NB4 (cell line): ENCODE measurements around the gene ABLIM1.

ENCODE experiments used
- POLR2A ChIP-seq: IDR thresholded peaks from 2 replicates; pipeline ENCODE4 v1.6.1; 2011; ENCODE audit warnings: mild to moderate bottlenecking; ENCODE audit not compliant: insufficient read length; ENCODE audit errors: extremely low read depth
- TF ChIP-seq, protein P1 (sequence below): IDR thresholded peaks from one replicate; pipeline ENCODE4 v1.5.1; 2012; ENCODE audit warnings: low read depth, low read length

- TF ChIP-seq, protein P1, sequence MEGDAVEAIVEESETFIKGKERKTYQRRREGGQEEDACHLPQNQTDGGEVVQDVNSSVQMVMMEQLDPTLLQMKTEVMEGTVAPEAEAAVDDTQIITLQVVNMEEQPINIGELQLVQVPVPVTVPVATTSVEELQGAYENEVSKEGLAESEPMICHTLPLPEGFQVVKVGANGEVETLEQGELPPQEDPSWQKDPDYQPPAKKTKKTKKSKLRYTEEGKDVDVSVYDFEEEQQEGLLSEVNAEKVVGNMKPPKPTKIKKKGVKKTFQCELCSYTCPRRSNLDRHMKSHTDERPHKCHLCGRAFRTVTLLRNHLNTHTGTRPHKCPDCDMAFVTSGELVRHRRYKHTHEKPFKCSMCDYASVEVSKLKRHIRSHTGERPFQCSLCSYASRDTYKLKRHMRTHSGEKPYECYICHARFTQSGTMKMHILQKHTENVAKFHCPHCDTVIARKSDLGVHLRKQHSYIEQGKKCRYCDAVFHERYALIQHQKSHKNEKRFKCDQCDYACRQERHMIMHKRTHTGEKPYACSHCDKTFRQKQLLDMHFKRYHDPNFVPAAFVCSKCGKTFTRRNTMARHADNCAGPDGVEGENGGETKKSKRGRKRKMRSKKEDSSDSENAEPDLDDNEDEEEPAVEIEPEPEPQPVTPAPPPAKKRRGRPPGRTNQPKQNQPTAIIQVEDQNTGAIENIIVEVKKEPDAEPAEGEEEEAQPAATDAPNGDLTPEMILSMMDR, result no peak
- TF ChIP-seq POLR2A, result no peak
Measured at GRCh38 chr10:114685456-114685855, 27.4 kb upstream of the ABLIM1 start.
